Kidney glomerular epithelial cell (primary cell): ENCODE measurements around the gene NIPAL3.
"Not testable (repeated sequence)": the region's sequence is repeated elsewhere in the genome, so short reads cannot be mapped to it uniquely, and the experiment has no call there.

Source experiments
- DNase-seq: peaks from one replicate; lab custom pipeline; 2025; lab: John Stamatoyannopoulos, UW

NIPAL3 gene

DNA sequence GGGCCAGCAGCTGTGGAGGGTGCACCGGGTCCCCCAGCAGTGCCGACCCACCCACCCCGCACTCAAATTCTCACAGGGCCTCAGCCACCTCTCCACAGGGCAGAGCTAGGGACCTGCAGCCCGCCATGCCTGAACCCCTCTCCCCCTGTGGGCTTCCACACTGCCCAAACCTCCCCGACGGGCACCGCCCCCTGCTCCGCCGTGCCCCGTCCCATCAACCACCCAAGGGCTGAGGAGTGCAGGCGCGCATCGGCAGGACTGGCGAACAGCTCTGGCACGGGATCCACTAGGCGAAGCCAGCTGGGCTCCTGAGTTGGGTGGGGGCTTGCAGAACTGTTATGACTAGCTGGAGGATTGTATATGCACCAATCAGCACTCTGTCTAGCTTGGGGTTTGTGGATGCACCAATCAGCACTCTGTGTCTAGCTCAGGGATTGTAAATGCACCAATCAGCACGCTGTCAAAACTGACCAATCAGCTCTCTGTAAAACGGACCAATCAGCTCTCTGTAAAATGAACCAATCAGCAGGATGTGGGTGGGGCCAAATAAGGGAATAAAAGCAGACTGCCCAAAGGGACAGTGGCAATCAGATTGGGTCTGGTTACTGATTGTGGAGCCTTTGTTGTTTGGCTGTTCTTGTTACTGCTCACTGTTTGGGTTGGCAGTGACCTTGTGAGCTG is 74.6 kb downstream of the NIPAL3 start:
- no peak for DNase-seq

DNA sequence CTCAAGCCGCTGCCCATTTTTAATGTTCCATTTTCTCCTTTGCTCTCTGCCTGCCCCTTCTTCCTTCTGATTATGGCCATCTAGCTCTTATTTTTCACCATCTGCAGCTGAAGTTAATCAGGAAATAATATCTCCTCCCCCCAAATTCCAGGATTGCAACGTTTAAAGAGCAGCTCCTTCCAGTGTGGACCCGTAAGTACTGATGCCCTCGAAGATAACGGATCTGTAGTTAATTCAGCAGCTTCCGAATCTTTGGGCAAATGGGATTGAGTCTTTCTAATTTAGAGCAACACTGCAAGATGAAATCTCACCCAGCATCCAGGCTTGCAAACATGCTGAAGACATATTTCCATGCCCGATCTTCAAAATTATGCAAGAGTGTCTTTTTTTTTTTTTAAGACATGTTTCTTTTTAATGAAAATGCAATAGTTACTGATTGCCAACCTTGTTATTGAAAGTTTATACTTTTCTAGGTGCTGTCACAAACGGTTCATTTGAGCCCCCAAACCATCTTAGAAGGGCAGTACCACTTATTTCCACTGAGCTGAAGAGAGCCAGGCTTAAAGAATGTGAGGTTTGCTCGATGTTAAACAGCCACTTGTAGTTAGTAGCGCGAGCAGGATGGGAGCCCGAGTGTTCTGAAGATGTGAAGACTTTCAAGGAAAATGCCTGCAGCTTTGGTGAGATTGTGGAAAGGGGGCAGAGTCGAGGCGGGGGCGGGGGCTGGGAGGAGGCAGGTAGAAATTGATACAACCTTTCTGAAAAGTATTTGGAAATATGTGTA is 76.2 kb downstream of the NIPAL3 start:
- no peak for DNase-seq

DNA sequence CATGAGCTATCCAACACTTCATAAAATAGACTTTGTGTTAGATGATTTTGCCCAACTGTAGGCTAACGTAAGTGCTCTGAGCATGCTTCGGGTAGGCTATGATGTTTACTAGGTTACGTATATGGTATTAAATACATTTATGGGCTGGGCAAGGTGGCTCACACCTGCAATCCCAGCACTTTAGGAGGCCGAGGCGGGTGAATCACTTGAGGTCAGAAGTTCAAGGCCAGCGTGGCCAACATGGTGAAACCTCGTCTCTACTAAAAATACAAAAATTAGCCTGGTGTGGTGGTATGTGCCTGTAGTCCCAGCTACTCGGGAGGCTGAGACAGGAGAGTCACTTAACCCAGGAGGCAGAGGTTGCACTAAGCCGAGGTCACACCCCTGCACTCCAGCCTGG is 77.3 kb downstream of the NIPAL3 start:
- not testable (repeated sequence) for DNase-seq

DNA sequence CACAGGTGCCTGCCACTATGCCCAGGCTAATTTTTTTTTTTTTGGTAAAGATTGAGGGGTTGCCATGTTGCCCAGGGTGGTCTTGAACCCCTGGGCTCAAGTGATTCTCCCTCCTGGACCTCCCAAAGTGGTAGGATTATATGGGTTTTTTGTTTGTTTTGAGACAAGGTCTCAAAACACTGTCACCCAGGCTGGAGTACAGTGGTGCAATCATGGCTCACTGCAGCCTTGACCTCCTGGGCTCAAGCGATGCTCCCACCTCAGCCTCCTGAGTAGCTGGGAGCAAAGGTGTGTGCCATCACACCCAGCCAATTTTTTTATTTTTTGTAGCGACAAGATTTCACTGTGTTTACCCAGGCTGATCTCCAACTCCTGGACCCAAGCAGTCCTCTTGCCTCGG is 78.2 kb downstream of the NIPAL3 start:
- DNase-seq, result no peak

DNA sequence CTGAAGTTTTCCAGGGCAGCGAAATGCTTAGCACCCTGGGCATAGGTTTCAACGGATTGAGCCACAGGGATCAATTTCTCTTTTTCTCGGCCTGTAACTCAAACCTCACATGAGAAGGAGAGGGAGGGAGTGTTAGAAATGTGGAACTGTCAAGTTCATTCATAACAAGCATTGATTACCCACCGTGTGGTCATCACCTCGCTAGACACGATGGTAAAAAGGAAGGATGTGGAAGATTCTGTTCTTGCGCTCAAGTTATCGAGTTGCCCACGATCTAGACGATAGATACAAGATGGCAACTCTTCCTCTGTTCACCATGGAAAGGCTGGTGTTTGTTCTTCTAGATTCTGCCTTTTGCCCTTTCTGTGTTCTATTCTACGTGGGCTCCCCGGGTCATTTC is 83.0 kb downstream of the NIPAL3 start:
- no peak for DNase-seq

DNA sequence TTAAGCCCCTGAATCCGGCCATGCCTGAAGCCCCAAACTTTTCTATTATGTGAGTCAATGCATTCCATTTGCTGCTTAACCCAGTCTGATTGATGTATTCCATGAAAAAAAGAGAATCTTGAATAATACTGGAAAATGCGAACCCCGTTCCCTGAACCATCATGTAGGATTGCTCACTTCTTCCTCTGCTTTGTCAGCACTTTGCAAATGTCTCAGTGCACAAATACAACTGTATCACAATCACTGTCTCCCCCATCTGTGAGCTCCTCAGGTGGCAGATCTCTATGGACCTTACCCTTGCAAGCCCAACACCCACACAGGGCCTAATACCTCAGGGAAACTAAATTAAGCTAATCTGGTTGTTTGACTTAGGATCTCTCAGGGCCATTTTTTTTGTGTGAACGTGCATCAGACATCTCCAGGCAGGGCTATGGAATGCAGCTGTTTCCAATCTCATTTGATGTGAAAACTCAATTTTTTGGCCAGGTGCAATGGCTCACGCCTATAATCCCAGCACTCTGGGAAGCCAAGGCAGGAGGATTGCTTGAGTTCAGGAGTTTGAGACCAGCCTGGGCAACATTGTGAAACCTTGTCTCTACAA is 84.9 kb downstream of the NIPAL3 start:
- no peak for DNase-seq

DNA sequence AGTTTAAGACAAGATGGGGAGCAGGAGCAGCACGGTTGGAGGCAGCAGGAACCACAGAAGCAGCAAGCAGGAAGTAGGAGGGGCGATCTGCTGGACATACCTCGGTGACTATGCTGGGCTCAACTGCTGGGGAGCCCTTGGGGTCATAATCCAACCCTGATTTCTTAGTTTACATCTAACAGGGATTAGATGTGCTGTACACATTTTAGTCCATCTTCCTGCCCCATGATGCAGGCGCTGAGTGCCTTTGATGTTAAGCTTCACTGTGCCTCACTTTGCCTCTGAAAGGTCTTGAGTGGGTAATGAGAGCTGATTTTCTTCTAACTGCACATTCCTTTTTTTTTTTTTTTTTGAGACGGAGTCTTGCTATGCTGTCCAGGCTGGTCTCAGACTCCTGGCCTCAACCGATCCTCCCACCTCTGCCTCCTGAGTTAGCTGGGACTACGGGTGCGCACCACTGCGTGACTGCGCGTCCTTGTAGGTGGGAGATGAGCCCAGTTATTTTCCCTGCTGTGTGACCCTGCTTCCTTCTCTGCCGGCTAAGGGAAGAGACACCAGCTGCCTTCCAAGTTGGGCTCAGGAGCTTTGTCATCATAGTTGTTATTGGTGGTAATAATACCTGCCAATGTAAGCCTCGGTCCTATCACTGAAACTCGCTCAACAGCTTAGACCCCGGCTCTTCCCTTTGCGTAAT is 85.9 kb downstream of the NIPAL3 start:
- DNase-seq, result no peak

DNA sequence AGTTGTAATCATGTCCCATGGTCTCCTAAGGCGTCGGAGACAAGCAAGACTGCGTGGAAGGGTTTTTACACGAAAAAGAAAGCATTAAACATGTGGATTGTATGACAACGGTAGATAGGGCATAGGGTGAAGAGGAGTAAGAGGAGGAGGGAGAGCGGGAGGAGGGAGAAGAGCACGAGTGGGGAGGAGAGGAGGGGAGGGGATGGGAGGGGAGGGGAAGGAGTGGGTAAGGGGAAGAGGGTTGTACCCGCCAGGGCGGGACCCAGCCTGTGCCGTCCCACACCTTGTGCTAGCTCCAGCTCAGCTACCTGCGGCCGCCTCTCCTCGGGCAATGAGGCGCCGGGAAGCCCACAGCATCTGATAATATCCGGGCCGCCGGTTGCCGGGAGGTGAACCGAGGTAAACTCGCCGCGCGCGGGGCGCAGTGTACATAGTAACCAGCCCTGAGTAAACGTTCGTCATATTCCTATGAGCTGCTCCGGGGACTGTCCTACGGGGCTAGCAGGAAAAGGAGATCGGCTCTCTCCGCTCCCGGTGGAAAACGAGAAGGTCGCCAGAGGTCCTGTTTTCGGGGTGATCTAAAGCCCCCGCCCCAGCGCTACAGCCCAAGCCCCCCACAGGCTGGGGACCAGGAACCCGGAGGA is 86.6 kb downstream of the NIPAL3 start:
- peak; percentile 10 for DNase-seq

DNA sequence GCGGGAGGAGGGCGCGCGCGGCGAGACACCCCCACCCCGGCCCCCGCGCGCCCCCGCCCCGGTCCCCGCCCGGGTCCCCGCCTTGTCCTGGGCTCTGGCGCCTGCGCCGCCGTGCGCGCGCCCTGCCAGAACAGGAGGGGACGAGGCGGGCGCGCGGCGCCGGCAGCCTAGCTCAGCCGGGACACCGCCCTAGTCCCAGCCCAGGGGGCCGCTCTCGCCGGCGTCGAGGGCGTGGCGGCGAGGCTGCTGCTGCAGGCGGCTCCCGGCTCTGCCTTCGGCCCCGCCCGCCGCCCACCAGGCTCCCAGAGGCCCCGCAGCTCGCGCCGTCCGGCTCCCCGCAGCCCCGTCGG is 87.1 kb downstream of the NIPAL3 start, which contains the start of gene RCAN3:
RCAN3 (plus strand) TSS at position 128 of the 350 bp plus-strand sequence. CDS start 11,537 bp downstream, outside the sequence.
- DNase-seq, result peak; percentile 55

DNA sequence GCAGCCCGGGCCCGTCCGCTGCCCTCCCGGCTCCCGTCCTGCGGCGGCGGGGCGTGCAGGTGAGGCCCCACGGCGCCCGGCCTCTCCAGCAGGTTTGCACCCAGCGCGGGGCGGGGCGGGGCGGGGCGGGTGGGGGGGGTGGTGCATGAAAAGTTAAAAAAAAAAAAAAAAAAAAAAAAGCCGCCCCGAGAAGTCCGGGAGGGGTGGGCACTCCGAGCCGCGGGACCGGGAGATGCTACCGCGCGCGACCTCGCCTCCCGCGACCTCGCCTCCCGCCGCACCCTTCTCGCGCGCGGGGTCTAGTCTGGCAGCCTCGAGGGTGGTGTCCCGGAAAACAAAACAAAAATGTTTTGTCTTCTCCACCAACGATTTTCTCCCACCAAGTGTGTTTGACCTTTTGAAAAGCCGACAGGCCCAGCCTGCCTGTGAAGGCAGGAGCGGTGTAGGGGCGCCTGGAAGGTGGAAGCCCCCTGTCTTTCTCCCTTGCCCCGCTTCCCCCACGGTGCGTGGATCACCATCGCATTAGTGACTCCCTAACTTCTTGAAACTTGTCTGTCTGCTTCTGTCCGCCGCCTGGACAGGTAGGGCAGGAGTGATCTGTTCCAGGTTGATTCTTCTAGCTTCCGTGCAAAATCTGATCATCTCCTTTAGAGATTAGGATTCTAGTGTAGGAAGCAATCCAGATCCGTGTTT is 87.6 kb downstream of the NIPAL3 start:
- no peak for DNase-seq

DNA sequence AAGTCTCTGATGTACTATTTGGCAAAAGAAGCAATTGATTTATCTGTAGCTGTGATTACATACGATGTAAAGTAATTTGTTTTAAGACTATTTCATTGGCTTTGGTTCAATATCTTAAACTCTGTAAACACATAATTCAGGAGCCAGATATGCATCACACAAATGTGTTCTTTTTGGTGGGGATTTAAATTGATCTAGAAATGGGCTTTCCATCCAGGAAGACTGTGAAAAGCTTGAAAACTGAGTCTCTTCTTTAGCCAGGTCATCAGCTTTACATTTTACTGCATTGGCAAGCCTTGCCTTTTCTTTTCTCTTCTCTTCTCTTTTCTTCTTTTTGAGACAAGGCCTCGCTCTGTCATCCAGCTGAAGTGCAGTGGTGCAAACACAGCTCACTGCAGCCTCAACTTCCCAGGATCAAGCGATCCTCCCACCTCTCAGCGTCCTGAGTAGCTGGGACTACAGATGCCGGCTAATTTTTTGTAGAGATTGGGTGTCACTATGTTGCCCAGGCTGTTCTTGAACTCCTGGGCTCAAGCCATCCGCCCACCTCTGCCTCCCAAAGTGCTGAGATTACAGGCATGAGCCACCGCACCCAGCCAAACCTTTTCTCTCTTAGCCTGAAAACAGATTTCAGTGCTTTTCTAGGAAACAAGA is 88.4 kb downstream of the NIPAL3 start:
- no peak for DNase-seq

DNA sequence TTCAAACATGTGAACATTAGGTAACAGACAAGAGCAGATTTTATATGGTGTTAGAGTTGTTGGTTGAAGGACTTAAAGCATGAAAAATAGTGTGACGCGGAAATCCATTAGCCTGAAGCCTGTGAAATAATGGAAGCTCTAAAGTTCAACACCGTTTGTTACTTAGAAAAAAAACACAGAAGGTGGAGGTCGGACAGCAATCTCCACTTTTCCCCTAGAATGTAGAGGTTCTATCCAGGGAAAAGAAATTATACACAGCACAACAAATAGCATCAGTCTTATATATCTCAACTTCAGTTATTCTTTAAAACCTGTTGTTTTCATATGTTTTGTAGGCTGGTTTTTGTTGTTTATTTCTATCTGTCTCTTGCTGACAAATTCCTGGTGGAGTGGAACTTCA is 89.0 kb downstream of the NIPAL3 start:
- no peak for DNase-seq

DNA sequence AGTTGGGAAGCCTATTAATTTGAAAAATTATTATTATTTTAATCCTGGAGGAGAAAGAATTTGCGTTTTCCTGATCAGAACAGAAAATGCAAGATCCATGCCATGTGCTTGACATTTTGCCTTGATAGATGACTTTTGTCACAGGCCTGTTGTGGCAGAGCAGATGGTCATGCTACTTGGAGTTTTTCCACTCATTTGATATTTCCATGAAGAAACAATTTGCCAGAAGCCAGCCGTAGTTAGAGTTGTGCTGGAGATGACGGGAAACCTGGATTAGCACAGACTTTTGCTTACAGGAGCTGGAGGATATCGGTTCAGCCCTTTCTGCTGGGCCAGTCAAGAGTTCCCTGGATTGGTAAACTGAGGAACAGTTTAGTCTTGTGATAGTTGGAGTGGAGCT is 90.2 kb downstream of the NIPAL3 start:
- no peak for DNase-seq

DNA sequence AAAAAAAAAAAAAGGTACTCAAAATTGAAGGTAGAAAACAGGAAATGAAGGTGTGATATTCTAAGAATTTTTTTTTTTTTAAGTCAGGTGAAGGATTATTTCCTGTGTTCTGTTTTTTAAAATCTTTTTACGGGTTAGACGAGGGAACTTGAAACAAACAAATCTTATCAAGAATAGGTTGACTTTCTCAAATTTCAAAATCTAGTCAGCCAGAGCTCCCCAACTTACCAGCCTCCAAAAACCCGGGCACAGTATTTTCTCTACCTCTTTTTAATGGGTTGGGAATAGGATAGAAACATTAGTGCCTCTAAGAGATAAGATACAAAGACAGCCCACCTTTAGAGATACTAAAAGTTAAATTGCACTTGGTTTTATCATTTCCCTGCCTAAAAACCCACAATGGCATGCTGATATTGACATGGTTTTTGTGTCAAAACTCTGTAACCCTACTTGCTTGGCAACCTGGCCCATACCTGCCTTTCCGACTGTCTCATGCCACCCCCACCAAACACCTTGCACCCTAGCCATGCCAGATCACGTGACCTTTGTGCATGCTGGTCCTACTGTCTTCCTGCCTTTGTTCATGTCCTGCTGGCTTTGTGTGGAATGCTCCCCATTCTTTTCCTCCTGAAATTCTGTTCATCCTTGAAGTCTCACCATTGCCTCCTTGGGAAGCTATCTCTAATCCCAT is 91.2 kb downstream of the NIPAL3 start:
- no peak for DNase-seq

DNA sequence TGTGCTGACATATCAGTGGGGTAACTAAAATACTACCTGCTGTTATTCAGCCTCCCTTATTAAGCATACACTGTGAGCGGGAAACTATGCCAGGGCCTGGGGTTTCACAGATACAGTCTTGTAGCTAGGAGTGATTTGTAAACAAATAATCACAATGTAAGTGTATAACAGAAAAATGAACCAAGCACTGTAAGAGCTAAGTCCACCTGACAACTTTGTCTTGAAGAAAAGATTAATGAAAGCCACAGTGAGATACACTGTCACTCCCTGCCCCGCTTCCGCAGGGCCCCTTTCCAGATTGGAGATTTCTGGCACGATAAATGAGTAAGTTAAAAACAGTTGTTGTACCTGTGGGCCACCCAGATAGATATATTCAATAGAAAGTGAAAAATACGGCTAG is 91.8 kb downstream of the NIPAL3 start:
- DNase-seq, result no peak

DNA sequence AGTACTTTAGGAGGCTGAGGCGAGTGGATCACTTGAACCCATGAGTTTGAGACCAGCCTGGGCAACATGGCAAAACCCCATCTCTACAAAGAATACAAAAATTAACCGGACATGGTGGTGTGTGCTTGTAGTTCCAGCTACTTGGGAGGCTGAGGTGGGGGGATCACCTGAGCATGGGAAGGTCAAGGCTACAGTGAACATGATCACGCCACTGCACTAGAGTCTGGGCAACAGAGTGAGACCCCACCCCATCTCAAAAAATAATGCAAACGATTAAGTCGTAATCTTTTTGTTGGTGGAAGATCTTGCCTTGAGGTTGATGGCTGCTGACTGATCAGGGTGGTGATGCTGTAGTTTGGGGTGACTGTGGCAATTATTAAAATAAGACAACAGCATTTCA is 93.3 kb downstream of the NIPAL3 start:
- no peak for DNase-seq

DNA sequence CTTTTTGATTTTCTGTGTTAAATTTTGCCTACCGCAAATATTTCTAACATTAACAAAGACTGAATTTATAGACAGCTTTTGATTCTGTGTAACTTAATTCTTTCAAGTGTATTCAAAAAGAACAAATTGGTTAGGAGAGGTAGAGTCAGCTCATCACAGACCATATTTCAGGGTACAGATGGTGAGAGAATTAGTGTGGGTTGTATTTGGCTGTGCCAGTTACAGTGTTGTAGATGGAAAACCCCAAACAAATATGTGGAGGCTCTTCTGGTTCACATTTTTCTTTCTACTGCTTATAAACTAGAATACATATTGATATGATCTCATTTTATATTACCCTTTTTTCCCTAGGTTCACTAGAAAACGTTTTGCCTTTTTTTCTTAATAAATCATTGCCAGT is 98.1 kb downstream of the NIPAL3 start:
- DNase-seq, result no peak

DNA sequence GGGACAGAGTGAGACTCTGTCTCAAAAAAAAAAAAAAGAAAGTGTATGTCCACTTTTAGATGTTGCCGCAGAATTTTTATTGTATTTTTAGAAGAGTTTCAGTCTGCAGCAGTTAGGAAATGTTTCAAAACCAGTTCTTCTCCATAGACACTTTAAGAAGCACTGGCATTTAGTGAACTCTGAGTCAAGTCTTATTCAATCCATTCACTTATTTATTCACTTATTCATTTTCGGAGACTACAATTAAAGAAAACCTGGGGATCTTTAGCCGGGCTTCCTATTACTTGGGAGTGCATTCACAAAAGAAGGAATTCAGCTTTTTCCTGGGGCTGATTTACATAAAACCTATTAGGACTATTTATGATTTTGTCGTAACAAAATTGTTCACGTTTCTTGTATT is 99.3 kb downstream of the NIPAL3 start:
- DNase-seq, result no peak

DNA sequence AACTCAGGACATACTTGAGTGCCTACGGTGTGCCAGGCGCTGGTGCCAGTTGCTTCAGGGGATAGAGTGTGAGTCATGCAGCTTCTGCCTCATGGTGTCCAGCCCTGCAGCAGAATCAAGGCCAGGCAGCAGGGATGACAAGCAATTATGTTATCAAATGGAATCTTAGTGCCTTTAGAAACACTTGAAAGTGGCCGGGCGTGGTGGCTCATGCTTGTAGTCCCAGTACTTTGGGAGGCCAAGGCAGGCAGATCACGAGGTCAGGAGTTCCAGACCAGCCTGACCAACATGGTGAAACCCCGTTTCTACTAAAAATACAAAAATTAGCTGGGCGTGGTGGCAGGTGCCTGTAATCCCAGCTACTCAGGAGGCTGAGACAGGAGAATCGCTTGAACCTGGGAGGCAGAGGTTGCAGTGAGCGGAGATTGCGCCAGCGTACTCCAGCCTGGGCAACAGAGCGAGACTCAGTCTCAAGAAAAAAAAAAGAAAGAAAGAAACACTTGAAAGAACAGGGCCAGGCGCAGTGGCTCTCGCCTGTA is 100.1 kb downstream of the NIPAL3 start:
- DNase-seq, result peak; percentile 38

DNA sequence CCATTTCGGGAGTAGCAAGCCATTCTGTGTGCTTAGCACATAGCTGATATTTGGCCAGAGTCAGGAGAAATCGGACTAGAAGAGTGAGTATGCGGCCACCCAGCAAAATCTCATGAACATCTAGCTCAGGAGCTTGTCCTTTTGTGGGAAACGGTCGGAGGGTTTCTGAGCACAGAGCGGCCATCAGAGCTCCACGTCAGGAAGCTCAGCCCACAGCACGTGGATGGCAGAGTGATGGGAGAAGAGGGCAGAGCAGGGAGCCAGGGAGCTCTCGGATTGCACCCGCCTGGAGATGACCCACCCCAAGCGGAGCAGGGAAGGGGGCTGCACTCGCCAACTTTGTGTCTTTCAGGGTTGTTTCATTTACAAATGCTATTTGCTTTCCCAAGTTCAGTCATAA is 100.9 kb downstream of the NIPAL3 start:
- no peak for DNase-seq
